HG02885 (cell line): ENCODE measurements around the gene UBAC2.

Experiments used
- ATAC-seq: cut with Tn5 transposase; IDR thresholded peaks from one replicate; pipeline ENCODE4 v1.9.1; 2021; ENCODE audit warnings: mild to moderate bottlenecking; ENCODE audit not compliant: unreplicated experiment, poor library complexity

UBAC2 gene, protein sequence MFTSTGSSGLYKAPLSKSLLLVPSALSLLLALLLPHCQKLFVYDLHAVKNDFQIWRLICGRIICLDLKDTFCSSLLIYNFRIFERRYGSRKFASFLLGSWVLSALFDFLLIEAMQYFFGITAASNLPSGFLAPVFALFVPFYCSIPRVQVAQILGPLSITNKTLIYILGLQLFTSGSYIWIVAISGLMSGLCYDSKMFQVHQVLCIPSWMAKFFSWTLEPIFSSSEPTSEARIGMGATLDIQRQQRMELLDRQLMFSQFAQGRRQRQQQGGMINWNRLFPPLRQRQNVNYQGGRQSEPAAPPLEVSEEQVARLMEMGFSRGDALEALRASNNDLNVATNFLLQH

DNA sequence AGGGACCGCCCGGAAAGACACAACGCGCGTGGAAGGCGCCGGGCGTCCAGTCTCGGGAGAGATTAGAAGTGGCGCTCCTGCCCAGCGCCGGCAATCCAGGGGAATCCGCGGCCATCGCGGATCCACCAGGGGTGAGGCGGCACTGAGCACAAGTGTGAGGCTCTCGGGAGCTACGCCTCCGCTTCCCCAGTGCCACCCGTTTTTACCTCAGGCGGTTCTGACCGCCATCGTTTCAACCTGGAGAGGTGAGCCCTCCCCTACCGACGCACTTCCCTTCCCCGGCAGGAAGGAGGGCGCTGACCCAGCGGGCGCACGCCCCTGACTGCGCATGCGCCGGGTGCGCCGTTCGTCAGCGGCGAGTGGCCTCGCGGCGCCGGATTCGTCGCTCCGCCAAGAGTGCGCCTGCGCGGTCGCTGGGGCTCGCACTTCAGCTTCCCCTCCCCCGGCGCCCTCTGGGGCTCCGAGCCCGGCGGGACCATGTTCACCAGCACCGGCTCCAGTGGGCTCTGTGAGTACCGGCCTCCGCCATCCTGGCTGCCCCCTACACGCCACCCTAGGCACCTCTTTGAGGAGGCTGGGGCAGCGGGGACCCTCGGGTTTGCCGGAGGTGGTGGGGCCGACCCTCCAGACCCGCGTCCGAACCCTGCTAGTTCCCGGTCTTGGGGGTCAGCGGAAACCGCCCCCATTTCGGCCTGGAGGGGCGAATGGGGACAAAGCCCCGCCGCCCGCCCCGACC, at the start of gene UBAC2:
TSS of gene UBAC2 (plus strand) at position 423 of the 736 bp plus-strand sequence. CDS start at position 478, 55 bp downstream.
- peak; percentile 76 for ATAC-seq

DNA sequence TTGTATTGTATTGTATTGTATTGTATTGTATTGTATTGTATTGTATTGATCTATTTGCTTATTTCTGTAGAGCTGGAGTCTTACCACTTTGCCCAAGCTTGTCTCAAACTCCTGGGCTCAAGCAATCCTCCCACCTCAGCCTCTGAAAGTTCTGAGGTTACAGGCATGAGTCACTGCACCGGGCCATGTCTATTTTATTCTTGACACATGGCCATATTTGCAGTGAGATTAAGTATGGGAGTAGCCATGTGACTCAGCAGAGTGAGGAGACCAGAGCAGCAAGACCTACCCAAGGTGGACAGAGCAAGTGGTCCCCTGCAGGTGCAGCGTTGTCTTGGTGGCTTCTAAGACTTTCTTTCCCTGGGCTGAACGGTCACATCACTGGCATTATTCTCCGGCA, 49.1 kb upstream of the UBAC2 start:
- ATAC-seq = peak; percentile 95

DNA sequence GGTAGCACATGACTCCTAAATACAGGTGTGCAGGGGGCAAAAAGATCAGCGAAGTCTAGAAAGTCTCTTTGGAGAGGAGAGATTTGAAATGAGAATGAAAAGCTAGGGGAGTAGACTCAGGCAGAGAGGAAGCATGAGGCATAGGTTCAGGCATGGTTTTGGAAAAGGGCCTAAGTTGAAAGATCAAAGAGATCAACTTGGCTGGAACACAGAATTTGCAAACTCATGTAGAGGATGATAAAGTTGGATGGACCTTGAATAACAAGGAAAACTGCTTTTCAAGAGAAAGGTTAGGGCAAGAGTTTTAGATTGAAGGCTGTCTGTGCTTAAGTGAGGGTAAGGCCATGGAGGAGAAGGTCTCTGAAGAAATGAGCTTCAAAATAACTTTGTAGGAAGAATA, 47.4 kb upstream of the UBAC2 start:
- ATAC-seq = no peak

DNA sequence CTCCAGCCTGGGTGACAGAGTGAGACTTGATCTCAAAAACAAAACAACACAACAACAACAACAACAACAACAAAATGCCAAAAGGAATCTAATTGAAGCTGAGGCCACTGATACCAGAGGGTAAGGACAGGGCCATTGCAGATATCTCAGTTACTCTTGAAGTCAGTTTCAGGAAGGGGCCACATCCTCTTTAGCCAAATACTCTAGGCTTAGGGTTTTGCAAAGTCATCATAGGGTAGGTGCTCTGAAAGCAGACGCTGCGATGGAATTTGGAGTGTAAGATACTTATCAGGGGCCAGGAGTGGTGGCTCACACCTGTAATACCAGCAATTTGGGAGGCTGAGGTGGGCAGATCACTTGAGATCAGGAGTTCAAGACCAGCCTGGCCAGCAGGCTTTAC, 46.6 kb upstream of the UBAC2 start:
- no peak for ATAC-seq

DNA sequence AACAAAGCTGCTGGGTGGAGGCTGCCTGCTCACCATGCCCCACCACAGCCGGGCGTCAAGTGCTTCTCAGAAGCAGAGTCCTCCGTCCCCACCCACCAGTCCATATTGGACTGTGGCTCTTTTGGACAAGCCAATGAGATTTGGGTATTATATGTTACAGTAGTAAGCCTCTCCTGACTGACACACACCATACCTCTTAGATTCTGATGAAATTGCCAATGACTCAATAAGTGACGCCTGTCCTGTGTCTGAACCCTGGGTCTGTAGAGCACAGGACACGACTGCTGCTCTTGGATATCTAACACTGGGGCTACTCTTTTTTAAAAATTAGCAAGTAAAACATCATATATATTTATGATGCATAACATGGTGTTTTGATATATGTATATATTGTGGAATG, 44.8 kb upstream of the UBAC2 start:
- no peak for ATAC-seq

DNA sequence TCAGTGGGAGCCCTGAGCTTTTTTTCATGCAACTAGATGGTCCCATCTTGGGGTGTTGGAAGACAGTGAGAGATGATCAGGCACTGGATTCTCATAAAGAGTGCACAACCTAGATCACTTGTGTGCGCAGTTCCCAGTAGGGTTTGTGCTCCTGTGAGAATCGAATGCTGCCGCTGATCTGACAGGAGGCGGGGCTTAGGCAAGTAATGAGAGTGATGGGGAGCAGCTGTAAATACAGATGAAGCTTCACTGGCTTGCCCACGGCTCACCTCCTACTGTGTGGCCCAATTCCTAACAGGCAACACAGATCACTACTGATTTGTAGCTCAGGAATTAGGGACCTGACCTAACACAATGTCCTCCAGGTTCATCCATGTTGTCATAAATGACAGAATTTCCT, 43.6 kb upstream of the UBAC2 start:
- ATAC-seq = no peak

DNA sequence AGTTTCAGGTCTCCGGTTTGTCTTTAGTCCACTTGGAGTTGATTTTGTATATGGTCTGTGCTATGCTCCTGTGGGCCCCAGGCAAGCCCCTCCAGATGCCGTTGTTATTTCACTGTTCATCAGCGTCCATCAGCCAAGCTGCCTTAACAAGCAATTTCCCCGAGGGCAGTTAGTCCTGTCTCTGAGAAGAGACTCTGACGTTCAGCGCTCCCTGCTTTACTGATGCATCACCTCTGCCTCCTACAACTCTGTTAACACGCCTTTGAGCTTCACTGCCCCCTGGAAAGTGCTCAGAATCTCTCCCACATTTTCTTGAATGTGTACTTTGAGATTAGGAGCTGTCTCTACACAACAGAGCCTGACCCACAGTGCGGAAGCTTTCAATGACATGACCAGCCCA, 41.8 kb upstream of the UBAC2 start:
- no peak for ATAC-seq

DNA sequence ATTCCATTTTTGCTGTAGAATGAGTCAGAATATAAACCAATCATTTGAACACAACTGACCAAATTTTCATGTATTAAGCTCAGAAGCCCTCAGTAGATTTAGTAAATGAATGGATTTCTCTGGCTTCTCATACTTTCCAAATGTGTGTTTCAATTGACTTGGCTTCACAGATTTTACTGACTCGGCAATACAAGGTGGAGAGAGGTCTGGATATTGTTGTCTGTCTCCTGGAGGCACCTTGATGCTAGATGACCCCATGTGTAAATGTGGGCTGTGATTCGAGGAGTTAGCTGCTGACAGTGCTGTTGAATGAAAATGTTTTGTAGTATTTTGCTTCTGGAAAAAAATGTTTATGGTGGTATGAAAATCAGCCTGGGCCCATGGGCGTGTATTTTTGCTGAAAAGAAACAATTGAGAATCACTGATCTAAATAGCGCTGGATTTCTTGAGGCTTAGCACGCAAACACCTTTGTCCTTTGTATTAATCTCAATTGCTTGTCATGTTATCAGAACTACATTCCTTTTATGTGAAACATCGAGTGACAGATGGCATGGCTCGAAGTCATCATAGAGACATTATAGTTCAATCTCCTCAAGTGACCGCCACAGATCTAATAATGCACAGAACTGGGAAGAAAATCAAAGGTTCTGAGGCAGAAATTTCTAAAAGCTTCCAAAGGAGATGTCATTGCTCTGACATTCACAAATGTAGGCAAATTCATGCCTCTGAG, 41.2 kb upstream of the UBAC2 start:
- no peak for ATAC-seq

DNA sequence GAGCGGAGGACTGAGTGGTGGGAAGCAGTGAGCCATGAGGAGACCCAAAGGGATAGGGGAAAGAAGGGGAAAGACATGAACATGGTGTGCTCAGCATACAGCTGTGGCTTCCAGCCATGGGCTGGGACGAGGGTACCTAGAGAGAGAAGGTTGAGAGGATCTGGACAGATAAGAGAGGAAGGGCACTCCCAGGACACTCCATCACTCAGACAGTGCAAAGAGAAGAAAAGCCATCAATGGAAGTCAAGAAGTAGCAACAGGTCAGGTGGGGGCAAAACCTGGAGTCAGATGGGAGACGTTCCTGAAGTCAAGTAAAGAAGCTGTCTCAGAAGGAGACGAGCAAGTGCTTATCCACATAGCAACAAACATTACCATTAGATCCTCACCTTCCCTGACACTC, 40.2 kb upstream of the UBAC2 start:
- no peak for ATAC-seq

DNA sequence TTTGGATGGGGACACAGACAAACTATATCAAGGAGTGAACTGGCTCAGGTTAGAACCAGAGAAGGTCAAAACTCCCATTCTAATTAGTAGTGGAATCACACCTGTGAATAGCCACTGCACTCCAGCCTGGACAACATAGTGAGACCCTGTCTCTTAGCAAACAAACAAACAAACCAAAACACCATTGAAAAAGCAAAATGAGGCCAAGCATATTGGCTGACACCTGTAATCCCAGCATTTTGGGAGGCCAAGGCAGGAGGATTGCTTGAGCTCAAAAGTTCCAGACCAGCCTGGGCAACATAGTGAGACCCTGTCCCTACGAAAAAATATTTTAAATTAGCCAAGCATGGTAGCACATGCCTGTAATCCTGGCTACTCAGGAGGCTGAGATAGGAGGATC, 39.1 kb upstream of the UBAC2 start:
- no peak for ATAC-seq

DNA sequence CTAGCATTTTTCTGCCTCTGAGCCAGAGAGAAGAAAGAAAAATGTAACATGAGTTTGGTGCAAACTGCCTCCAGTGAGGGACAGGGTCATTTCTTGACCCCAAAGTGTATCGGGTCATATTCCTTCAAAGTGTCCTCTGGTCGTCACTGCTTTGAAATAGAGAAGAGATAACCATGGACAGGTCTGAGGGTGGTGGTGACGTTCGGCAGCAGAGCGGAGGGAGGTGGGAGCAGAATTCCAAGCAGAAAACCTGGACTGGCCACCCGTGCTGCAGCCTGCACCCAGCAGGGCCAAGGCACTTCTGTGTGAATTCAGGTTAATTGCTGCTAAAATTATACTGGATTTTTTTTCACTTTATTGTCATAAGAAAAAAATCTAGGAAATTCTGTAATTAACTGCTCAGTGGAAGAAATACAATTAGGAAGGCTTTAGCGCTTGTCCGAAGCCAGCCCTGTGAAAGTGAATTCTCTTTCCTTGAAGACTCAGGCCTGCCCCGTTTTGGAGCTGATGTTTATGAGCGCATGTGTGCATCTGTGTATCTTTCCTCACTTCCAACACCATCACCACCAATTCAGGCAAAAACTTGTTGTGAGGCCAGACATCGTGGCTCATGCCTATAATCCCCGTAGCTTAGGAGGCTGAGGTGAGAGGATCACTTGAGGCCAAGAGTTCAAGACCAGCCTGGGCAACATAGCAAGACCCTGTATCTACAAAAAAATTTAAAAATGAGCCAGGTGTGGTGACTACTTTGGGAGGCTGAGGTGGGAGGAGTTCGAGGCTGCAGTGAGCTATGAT, 37.9 kb upstream of the UBAC2 start:
- no peak for ATAC-seq

DNA sequence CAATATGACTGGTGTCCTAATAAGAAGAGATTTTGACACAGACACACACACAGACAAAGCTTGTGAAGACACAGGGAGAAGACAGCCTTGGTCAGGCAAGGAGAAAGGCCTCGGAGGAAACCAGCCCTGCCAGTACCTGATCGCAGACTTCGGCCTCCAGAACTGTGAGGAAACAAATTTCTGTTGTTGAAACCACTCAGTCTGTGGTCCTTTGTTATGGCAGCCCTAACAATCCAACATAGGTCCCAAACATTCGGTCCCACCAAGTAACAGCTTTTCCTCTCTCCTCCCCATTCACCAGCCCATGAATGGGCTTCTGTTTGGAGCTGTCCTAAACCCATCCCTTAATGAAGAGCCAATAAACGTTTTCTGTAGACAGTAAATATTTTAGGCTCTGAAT, 36.4 kb upstream of the UBAC2 start:
- no peak for ATAC-seq

DNA sequence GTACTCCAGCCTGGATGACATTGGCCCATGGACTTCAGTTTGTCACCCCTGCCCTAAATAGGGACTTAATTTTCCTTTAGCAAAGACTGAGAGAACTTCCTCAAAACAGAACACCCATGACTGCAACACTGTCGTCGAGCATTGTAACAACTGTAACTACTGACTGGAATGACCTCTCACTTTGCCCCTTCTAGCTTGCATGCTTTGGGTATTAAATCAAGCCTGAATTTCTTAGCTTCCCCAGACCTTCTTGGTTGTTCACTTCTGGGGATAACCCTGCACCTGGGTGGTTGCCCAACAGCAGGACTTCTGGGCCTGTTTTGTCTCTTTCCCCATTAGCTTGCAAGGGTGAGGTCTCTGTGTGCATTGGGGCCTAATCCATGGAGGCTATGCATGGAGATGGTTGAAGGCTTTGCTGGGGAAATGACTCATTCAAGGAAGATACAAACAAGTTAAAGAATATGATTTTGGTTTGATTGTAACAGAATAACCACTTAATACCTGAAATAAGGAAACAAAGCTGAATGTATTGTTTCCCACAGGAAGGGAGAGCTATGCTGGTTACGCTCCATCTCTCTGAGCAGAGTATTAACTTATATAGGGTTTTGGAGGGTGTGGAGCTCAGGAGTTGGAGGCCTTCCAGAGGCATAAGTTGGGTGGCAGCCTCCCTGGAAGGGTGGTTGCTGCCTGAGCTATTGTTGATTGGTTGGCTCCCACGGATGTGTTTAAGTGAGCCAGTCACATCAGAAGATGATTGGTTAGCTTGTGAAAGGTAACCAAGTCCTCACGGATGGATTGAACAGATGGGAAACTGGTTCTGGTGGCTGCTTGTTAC, 34.7 kb upstream of the UBAC2 start:
- no peak for ATAC-seq

DNA sequence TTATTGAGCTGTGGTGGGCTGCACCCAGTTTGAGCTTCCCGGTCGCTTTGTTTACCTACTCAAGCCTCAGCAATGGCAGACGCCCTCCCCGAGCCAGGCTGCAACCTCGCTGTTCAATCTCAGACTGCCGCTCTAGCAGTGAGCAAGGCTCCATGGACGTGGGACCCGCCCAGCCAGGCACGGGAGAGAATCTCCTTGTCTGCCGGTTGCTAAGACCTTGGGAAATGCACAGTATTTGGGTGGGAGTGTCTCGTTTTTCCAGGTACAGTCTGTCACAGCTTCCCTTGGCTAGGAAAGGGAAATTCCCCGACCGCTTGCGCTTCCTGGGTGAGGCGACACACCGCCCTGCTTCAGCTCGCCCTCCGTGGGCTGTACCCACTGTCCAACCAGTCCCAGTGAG, 27.7 kb upstream of the UBAC2 start:
- no peak for ATAC-seq

DNA sequence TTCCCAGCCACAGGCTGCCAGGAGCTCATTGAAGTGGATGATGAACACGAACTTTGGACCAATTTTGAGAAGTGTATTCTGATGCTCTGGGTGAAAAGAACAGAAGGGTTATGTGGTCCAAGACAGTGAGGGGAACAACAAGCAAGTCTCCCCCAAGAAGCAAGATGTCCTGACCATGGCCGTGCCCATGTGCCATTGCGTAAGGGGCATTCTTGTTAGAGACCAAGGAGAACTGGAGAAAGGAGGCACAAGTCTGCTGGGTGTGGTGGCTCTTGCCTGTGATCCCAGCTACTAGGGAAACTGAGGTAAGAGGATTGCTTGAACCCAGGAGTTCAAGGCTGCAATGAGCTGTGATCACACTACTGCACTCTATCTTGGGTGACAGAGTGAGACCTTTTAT, 27.0 kb upstream of the UBAC2 start:
- no peak for ATAC-seq

DNA sequence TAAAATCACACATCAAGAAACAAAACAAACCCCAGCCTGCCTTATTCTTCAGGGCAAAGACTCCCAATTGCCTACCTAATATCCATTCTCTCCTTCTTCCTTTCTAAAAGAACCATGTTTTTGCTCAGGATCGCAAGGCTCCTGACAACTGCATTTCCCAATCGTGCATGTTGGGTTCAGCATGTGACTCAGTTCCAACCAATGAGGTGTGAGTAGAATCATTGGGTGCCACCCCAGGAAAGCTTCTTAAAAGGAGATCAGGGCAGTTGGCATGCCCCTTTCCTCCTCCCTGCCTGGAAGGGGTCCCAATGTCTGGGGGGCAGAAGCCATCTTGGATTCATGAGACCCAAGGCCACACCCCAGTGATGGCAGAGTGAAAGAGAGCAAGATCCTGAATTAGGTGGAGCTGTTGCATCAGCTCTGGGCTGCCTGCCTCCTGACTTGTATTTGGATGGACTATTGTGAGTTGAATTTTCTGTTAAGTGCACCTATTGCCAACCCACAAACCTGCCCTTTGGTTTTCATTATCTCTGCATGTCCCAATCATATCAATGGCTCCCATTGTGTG, 26.0 kb upstream of the UBAC2 start:
- no peak for ATAC-seq

DNA sequence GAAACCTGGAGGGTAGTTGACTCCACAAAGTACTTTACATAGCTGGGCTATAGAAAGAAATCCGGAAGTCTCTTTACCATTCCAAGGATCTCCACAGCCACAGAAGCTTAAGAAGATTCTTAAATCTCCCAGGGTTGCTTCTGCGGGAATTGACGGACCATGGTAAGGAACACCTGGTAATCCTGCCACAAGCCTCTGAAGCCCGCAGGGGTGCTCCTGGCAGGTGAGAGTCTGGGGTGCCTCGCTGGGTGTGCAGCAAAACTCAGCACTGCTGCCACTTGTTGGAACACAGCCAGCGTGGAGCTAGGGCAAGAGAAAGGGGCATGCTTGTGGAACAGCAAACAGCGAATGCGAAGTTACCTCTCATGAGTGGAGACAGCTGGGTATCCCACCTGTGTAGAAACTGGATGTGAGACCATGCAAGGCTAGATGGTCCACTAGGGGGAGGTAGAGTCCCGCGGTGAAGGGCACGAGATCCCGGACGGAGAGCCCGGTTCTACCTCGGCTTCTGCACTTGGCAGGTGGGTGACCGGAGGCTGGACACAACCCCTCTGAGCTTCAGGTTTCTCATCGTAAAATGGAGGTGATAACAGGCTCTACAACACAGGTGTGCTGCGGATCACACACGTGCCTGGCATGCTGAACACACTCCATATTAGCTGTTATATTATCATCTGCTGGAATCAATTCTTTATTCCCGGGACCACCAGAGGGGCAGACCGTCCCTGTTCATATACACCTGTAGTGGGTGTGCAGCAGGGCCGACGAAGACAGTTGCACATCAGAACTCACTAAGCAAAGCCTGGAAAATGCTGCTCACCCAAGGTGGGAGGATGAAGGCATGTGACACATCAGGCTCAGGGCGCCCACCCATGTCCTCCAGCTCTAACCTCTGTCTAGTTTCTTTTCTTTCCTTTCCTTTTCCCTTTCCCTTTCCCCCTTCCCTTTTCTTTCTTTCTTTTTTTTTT, 24.1 kb upstream of the UBAC2 start:
- peak; percentile 86 for ATAC-seq

DNA sequence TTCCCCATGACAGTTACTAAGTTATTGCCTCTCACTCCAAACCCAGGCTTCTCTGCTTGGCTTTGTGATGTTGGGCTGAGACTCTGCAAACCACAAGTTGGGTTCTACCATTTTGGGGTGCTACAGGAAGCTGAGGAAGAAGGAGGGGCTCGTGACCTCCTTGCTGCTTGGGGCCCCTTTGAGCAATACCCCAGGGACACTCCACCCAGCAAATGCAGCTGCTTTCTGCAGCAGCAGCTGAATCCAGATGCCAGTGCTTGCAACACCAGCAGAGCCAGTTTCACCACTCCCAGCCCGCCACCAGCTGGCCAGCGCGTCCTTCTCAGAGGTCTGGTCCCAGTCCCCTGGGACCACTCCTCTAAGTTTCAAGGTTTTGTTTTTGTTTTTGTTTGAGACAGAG, 22.0 kb upstream of the UBAC2 start:
- peak; percentile 61 for ATAC-seq
